ENCODE results near the gene DPP6.

DPP6 gene

GRCh38 chr7:154905146-154905545 is 852.9 kb downstream of the DPP6 start:
- no peak for DNase-seq

GRCh38 chr7:154905615-154906014 is 853.4 kb downstream of the DPP6 start:
- DNase-seq = no peak

- DNase-seq = no peak
Measured at GRCh38 chr7:154906201-154906600, 854.0 kb downstream of the DPP6 start.

- no peak for DNase-seq
Measured at GRCh38 chr7:154906736-154907355, 854.6 kb downstream of the DPP6 start.

GRCh38 chr7:154907651-154908620 is 855.7 kb downstream of the DPP6 start:
- no peak for DNase-seq

GRCh38 chr7:154909241-154910105 is 857.3 kb downstream of the DPP6 start:
- DNase-seq = no peak

GRCh38 chr7:154910125-154910524 is 857.9 kb downstream of the DPP6 start:
- no peak for DNase-seq

GRCh38 chr7:154910977-154911376 is 858.8 kb downstream of the DPP6 start:
- no peak for DNase-seq

GRCh38 chr7:154911411-154911810 is 859.2 kb downstream of the DPP6 start:
- DNase-seq = no peak

- no peak for DNase-seq
Measured at GRCh38 chr7:154911862-154912455, 859.8 kb downstream of the DPP6 start.

- DNase-seq = no peak
Measured at GRCh38 chr7:154912871-154913637, 860.9 kb downstream of the DPP6 start.

- DNase-seq = peak; percentile 16
Measured at GRCh38 chr7:154913638-154914307, 861.6 kb downstream of the DPP6 start.

- DNase-seq = no peak
Measured at GRCh38 chr7:154914308-154914995, 862.3 kb downstream of the DPP6 start.

- no peak for DNase-seq
Measured at GRCh38 chr7:154914996-154915380, 862.8 kb downstream of the DPP6 start.

- DNase-seq = no peak
Measured at GRCh38 chr7:154915600-154915999, 863.4 kb downstream of the DPP6 start.

GRCh38 chr7:154916381-154916780 is 864.2 kb downstream of the DPP6 start:
- DNase-seq = no peak

- DNase-seq = no peak
Measured at GRCh38 chr7:154916856-154917807, 864.9 kb downstream of the DPP6 start.

- no peak for DNase-seq
Measured at GRCh38 chr7:154917808-154918160, 865.6 kb downstream of the DPP6 start.

- no peak for DNase-seq
Measured at GRCh38 chr7:154918266-154918665, 866.1 kb downstream of the DPP6 start.

- DNase-seq = no peak
Measured at GRCh38 chr7:154918741-154919140, 866.5 kb downstream of the DPP6 start.

All from NCI-H1048 (cell line).